ENCODE results near the gene GSTA1.
"Not testable (repeated sequence)": the region's sequence is repeated elsewhere in the genome, so short reads cannot be mapped to it uniquely, and the experiment has no call there.

The GSTA1 gene

DNA sequence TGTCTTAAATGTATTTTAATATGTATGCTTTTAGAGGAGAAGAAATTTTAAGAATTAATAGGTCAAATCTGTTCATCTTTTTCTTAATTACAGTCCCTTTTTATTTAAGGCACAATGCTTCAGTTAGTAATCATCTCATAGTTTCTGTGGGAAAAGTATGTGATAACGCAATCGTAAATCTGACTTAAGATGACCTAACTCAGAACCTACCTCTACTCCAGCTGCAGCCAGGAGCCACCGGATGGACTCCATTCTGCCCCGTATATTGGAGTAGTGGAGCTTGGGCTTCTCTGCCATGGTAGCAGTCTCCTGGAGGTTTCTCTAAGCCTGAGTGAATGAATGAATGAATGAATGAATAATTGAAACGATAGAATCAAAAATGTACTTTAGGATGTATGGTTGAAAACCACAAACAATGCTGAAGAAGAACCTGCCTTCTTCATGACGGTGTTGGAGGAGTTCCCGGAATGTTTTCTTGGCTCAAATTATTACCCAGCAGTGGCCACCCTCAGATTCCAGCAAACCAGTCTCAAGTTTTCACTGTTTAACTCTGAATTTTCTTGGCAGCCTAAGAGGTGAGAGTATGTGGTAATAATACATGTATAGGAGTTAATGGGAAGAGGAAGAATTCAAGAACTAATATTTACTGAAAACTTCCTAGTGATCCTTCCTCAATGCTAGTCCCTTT is 45.8 kb downstream of the GSTA1 start:
- DNase-seq (ENCODE audit: low spot score), result not testable (repeated sequence)

DNA sequence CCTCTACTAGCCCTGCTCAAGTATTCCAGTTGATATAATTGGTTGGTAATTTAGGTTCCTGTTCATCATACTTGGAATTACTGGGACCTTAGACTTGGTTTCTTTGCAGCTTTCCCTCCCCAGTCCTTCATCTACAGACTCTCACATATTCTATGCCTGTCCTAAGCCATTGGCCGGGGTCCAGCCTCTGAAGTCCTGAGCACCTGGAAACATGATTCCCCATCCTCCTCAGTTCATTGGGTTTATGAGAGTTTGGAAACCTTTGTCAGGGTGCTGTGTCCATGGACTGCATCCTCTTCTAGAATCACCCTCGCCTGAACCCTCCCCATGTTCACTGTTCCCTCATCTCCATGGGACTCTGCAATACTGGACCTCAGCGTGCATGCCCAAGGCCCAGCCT is 49.2 kb downstream of the GSTA1 start:
- no peak for DNase-seq (ENCODE audit: low spot score)

DNA sequence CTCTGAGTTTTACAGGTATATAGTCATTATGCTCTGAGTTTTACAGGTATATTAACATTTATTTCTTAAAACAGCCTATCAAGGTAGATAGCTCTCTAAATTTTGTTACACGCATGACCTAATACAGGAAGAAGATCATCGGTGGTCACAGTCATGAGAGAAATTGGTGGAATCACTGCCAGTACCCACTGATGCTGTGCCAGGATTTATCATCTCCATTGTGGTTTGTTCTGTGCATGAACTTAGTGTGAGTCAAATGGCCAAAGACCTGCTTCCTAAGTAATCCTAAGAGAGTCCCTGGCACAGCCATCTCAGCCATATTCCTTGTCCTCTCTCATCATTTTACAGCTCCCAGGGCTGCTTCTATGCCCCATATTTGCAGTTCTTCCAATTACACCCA is 50.5 kb downstream of the GSTA1 start:
- DNase-seq (ENCODE audit: low spot score), result not testable (repeated sequence)

DNA sequence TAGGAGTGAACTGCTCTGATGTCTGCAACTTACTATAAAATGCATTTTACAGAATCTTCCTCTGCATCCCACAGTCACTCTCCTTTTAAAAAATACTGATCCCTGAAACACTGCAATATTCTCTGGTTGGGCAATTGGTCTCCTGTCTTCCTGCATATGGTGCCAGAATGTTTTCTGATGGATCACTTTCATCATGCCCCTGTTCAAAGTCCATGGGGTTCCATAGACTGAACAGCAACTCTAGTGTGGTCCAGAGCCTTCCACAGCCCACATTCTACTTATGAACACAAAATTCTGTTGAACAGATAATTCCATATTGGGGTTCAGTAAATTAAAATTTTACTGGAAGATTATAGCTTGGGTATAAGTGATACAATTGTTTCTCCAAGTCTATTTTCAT is 51.3 kb downstream of the GSTA1 start:
- DNase-seq (ENCODE audit: low spot score), result no peak

DNA sequence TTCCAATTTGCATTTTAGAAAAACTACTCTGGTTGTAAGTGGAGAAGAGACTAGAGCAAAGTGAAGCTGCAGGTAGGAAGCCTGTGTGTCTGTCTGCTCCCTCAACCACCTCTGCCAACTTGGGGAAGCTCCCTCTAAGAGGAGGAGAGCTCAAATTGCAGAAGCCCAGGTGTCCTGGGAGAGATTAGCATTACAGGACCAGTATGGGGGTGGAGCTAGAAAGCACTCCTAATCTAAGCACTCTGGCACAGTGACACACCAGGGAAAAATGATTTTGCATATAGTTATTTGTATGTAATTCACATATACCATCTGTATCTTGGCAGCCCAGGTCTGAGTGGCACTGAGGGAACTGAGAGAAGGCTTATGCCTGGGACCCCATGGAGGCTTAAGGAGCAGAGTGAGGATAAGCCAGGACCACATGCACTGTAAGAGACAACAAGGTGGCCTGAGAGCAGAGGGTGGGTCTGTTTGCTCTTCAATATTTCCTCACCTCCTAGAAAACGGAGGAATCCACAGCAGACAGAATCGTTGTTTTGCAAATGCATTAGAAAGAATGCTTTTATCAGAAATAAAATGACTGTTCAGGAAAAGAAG is 54.0 kb downstream of the GSTA1 start:
- no peak for DNase-seq (ENCODE audit: low spot score)

DNA sequence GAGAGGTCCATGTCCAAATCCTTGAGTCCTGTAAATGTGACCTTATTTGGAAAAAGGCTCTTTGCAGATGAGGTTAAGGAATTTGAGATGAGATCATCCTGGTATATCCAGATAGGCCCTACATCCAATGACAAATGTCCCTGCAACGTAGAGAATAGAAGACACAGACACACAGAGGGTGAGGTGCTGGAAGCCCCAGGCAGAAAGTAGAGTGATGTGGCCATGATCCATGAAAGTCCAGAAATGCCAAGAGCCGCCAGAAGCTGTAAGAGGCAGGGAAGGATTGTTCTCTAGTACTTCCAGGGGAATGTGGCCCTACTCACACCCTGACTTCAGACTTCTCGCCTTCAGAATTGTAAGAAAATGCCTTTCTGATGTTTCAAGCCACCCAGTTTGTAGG is 56.3 kb downstream of the GSTA1 start:
- DNase-seq (ENCODE audit: low spot score), result not testable (repeated sequence)

DNA sequence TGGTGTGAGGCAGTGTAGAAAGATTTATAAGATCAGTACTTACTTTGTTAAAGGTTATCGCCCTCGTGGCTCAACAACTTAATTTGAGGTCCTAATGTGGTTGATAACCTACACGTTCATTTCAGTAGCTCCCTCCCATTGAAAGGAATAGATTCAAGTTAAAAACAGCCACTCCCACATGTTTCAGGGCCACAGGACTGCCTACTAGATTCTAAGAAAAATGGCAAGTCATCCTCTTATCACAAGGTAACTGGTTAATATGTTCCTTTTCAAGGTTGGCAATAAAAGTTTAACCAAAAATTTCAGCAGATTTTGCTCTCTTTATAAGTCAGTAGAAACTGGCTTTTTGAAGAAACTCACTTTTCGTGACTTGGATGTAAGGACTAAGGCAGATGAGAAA is 57.4 kb downstream of the GSTA1 start:
- DNase-seq (ENCODE audit: low spot score), result no peak

DNA sequence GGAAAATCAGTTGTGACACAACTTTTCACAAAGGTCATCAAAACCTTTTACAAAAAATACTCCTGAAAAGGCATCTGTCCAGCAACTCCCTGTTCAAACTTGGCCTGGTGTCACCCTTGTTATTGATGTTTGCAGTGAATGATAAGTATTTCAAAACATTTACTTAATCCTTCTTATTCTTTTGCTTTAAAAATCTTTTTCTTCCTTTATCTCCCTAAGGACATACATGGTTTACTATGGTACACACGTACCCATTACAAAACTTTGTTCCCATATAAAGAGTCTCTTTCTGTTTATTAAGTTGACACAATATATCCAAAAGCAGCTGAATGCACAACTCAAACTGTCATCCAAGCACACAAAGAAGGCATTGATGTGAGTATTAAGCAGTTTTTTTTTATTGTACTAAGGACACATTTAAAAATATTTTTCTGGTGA is 57.8 kb downstream of the GSTA1 start:
- no peak for DNase-seq (ENCODE audit: low spot score)

DNA sequence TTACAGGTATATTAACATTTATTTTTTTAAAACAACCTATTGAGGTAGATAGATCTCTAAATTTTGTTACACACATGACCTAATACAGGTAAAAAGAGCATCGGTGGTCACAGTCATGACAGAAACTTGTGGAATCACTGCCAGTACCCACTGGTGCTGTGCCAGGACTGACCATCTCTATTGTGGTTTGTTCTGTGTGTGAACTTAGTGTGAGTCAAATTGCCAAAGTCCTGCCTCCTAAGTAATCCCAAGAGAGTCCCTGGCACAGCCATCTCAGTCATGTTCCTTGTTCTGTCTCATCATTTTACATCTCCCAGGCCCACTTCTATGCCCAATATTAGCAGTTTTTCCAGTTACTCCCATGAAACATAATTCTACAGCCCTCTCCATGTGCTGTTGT is 61.7 kb downstream of the GSTA1 start:
- DNase-seq (ENCODE audit: low spot score), result peak; percentile 11
